H9 (cell line): ENCODE results near the gene PELI3. TPM values are rescaled to one million over a fixed set of nuclear protein-coding genes. Genes with fewer than 3 reads are reported as not detected.

Experiments used
- DNase-seq: peaks from one replicate; pipeline ENCODE4 v3.0.0-alpha.2; 2017
- H2AFZ ChIP-seq: one replicate; pipeline ENCODE4 v1.6.1; 2013; ENCODE audit warnings: mild to moderate bottlenecking, low read length, control low read depth, moderate library complexity
- H2AK5ac ChIP-seq: 2 replicates; pipeline ENCODE4 v1.6.1; 2013; ENCODE audit warnings: low read length, control low read depth, mixed read lengths; ENCODE audit not compliant: insufficient read length
- H2BK120ac ChIP-seq: one replicate; pipeline ENCODE4 v1.6.1; 2013; ENCODE audit warnings: low read depth, mild to moderate bottlenecking, low read length, control low read depth, inconsistent platforms; ENCODE audit not compliant: poor library complexity, severe bottlenecking
- H2BK12ac ChIP-seq: 2 replicates; pipeline ENCODE4 v1.6.1; 2013; ENCODE audit warnings: low read length, control low read depth, mixed read lengths, low read depth; ENCODE audit not compliant: insufficient read length
- H2BK15ac ChIP-seq: 2 replicates; pipeline ENCODE4 v1.6.1; 2013; ENCODE audit warnings: low read depth, low read length, control low read depth
- H2BK20ac ChIP-seq: one replicate; pipeline ENCODE4 v1.6.1; 2013; ENCODE audit warnings: low read depth, mild to moderate bottlenecking, low read length, control low read depth, inconsistent platforms; ENCODE audit not compliant: poor library complexity, severe bottlenecking
- H2BK5ac ChIP-seq: 2 replicates; pipeline ENCODE4 v1.6.1; 2013; ENCODE audit warnings: low read length, control low read depth, mixed read lengths; ENCODE audit not compliant: insufficient read length
- H3K14ac ChIP-seq: 2 replicates; pipeline ENCODE4 v1.6.1; 2013; ENCODE audit warnings: low read length, control low read depth; ENCODE audit not compliant: insufficient read depth
- H3K18ac ChIP-seq: 2 replicates; pipeline ENCODE4 v1.6.1; 2013; ENCODE audit warnings: low read depth, mild to moderate bottlenecking, mixed read lengths, low read length, control low read depth; ENCODE audit not compliant: insufficient read length
- H3K23ac ChIP-seq: 2 replicates; pipeline ENCODE4 v1.6.1; 2013; ENCODE audit warnings: low read length, control low read depth, mixed read lengths, low read depth; ENCODE audit not compliant: insufficient read length
- H3K23me2 ChIP-seq: 2 replicates; pipeline ENCODE4 v1.6.1; 2013; ENCODE audit warnings: low read depth, mild to moderate bottlenecking, mixed read lengths, low read length, control low read depth; ENCODE audit not compliant: insufficient read length, poor library complexity, severe bottlenecking
- H3K27ac ChIP-seq: 2 replicates; pipeline ENCODE4 v1.5.1; 2013; ENCODE audit warnings: low read length, control low read depth, mixed read lengths, low read depth; ENCODE audit not compliant: insufficient read length
- H3K27me3 ChIP-seq: 2 replicates; pipeline ENCODE4 v1.6.1; 2013; ENCODE audit warnings: low read length, control low read depth, inconsistent platforms; ENCODE audit not compliant: insufficient read depth
- H3K4ac ChIP-seq: 2 replicates; pipeline ENCODE4 v1.6.1; 2013; ENCODE audit warnings: low read depth, mild to moderate bottlenecking, control low read depth, inconsistent platforms, low read length, moderate library complexity
- H3K4me1 ChIP-seq: 2 replicates; pipeline ENCODE4 v1.6.1; 2013; ENCODE audit warnings: low read length, control low read depth, inconsistent platforms; ENCODE audit not compliant: insufficient read depth
- H3K4me2 ChIP-seq: 2 replicates; pipeline ENCODE4 v1.6.1; 2013; ENCODE audit warnings: low read length, control low read depth, mixed read lengths; ENCODE audit not compliant: insufficient read length, insufficient read depth
- H3K56ac ChIP-seq: 2 replicates; pipeline ENCODE4 v1.6.1; 2013; ENCODE audit warnings: low read depth, mild to moderate bottlenecking, mixed read lengths, low read length, control low read depth; ENCODE audit not compliant: insufficient read length
- H3K79me1 ChIP-seq: 2 replicates; pipeline ENCODE4 v1.6.1; 2013; ENCODE audit warnings: low read depth, mild to moderate bottlenecking, moderate library complexity, low read length, control low read depth, inconsistent platforms; ENCODE audit not compliant: insufficient read depth, poor library complexity, severe bottlenecking
- H3K79me2 ChIP-seq: 2 replicates; pipeline ENCODE4 v1.6.1; 2013; ENCODE audit warnings: low read length, control low read depth, inconsistent platforms; ENCODE audit not compliant: insufficient read depth
- H3K9ac ChIP-seq: 2 replicates; pipeline ENCODE4 v1.6.1; 2013; ENCODE audit warnings: low read length, control low read depth, mixed read lengths; ENCODE audit not compliant: insufficient read length; ENCODE audit errors: extremely low read depth
- H3K9me3 ChIP-seq: one replicate; pipeline ENCODE4 v1.6.1; 2013; ENCODE audit warnings: low read depth, low read length, inconsistent platforms; ENCODE audit not compliant: control insufficient read depth
- H3T11ph ChIP-seq: one replicate; pipeline ENCODE4 v1.6.1; 2013; ENCODE audit warnings: mild to moderate bottlenecking, low read length, control low read depth, inconsistent platforms
- H4K20me1 ChIP-seq: one replicate; pipeline ENCODE4 v1.6.1; 2013; ENCODE audit not compliant: control insufficient read depth, insufficient read length, insufficient read depth
- H4K5ac ChIP-seq: 2 replicates; pipeline ENCODE4 v1.6.1; 2013; ENCODE audit warnings: low read depth, mild to moderate bottlenecking, mixed read lengths, low read length, control low read depth; ENCODE audit not compliant: insufficient read length
- H4K8ac ChIP-seq: replicated peaks from 2 replicates; pipeline ENCODE4 v1.6.1; 2013; ENCODE audit warnings: low read length, control low read depth, mixed read lengths, low read depth; ENCODE audit not compliant: insufficient read length
- H4K91ac ChIP-seq: 2 replicates; pipeline ENCODE4 v1.6.1; 2013; ENCODE audit warnings: low read depth, mild to moderate bottlenecking, moderate library complexity, mixed read lengths, low read length, control low read depth; ENCODE audit not compliant: insufficient read length
- H3K27ac Mint-ChIP-seq, 3 experiments: 2 replicates in 2 of 3; 3 replicates in 1 of 3; pipeline ENCODE4 v1.8.0; 2020 to 2021; ENCODE audit warnings: mixed read lengths in 3 of 3, mild to moderate bottlenecking in 1 of 3, moderate library complexity in 1 of 3
- H3K27me3 Mint-ChIP-seq: 2 replicates; pipeline ENCODE4 v1.8.0; 2021; ENCODE audit warnings: low read depth, mild to moderate bottlenecking, moderate library complexity, mixed read lengths
- H3K36me3 Mint-ChIP-seq, 3 experiments: 2 replicates in 2 of 3; 3 replicates in 1 of 3; pipeline ENCODE4 v1.8.0; 2020 to 2021; ENCODE audit warnings: low read depth in 3 of 3, mixed read lengths in 3 of 3; ENCODE audit not compliant: insufficient read depth in 1 of 3
- H3K4me1 Mint-ChIP-seq, 2 experiments: 2 replicates each; pipeline ENCODE4 v1.8.0; 2020; ENCODE audit warnings: mixed read lengths in 2 of 2
- H3K4me3 Mint-ChIP-seq, 2 experiments: 2 replicates in 1 of 2; 3 replicates in 1 of 2; pipeline ENCODE4 v1.8.0; 2020 to 2021; ENCODE audit warnings: mild to moderate bottlenecking in 2 of 2, mixed read lengths in 2 of 2, moderate library complexity in 1 of 2
- H3K9me3 Mint-ChIP-seq, 2 experiments: 2 replicates in 1 of 2; 3 replicates in 1 of 2; pipeline ENCODE4 v1.8.0; 2020; ENCODE audit warnings: mild to moderate bottlenecking in 2 of 2, mixed read lengths in 2 of 2, moderate library complexity in 1 of 2
- WGBS: extraction: QIAGEN DNeasy Blood & Tissue Kit; methylation state at CpG from one replicate; pipeline ENCODE4 v1.1.7; 2013; ENCODE audit warnings: missing lambda C conversion rate, low lambda C conversion rate, mixed read lengths; ENCODE audit not compliant: insufficient read length; ENCODE audit errors: extremely low coverage; 5-methylcytosine and 5-hydroxymethylcytosine counted together
- total RNA-seq: library from RNA; stranded (reverse); gene quantifications from 2 replicates; pipeline ENCODE4 v1.2.1, GENCODE V29; 2021
- TF ChIP-seq, protein P1 (sequence below): fragments of 200-600 bp; sonication (generic); conservative IDR thresholded peaks from 3 replicates; pipeline ENCODE4 v1.8.0; 2021; ENCODE audit warnings: antibody characterized with exemption, mild to moderate bottlenecking

PELI3 gene
- total RNA-seq, 1 experiment from 2014 or later: 10.3 TPM

DNA sequence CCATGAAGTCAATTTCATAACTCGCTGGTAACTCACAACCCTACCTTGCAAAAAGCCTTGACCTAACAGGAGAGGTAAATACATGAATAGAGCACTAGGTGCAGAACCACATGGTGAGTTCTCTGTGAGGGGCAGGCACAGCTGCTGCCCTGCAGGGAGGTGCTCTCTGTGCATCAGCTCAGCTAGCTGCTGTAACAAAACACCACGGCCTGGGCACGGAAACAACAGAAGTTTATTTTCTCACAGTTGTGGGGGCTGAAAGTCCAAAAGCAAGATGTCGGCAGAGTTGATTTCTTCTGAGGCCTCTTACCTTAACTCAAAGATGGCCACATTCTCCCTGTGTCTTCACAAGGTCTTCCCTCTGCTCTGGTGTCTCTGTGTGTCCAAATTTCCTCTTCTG is 15.0 kb upstream of the PELI3 start:
- Histone ChIP-seq H3K79me1 (no peaks in the 10 kb centered on the region), H3K9me3 (peaks cover 7% of the 10 kb centered on the region), H2BK5ac (no peak overlapping the region), H3K23ac (peak overlapping the region; percentile 79), H3K18ac (no peak overlapping the region), H4K8ac (no peak overlapping the region), H2BK15ac (no peak overlapping the region), H3K79me2 (no peaks in the 10 kb centered on the region), H2BK120ac (no peak overlapping the region), H3K23me2 (no peaks in the 10 kb centered on the region), H3K4me2 (no peak overlapping the region), H2BK20ac (no peak overlapping the region), H3K27ac (no peak overlapping the region), H3K4me1 (no peaks in the 10 kb centered on the region), H3K9ac (no peak overlapping the region), H3T11ph (no peak overlapping the region), H4K5ac (no peak overlapping the region), H2AK5ac (no peak overlapping the region), H2AFZ (no peak overlapping the region), H3K14ac (no peak overlapping the region), H4K20me1 (no peaks in the 10 kb centered on the region), H3K4ac (no peak overlapping the region), H2BK12ac (no peak overlapping the region), H4K91ac (no peak overlapping the region), H3K27me3 (no peaks in the 10 kb centered on the region), H3K56ac (no peak overlapping the region)
- peaks cover 12% of the 10 kb centered on the region for H3K27me3 Mint-ChIP-seq
- H3K27ac Mint-ChIP-seq: no peak overlapping the region
- H3K9me3 Mint-ChIP-seq: peaks cover 0 to 6% of the 10 kb centered on the region in 2 experiments; a peak in 1 of 5 replicates
- WGBS: no CpG with 5 or more reads among the region's 4 CpGs
- H3K36me3 Mint-ChIP-seq: peaks cover 0 to 5% (median 0%) of the 10 kb centered on the region in 3 experiments; a peak in 2 of 7 replicates
- DNase-seq: no peak
- H3K4me1 Mint-ChIP-seq: peaks cover 15 to 30% of the 10 kb centered on the region in 2 experiments
- TF ChIP-seq, protein P1, sequence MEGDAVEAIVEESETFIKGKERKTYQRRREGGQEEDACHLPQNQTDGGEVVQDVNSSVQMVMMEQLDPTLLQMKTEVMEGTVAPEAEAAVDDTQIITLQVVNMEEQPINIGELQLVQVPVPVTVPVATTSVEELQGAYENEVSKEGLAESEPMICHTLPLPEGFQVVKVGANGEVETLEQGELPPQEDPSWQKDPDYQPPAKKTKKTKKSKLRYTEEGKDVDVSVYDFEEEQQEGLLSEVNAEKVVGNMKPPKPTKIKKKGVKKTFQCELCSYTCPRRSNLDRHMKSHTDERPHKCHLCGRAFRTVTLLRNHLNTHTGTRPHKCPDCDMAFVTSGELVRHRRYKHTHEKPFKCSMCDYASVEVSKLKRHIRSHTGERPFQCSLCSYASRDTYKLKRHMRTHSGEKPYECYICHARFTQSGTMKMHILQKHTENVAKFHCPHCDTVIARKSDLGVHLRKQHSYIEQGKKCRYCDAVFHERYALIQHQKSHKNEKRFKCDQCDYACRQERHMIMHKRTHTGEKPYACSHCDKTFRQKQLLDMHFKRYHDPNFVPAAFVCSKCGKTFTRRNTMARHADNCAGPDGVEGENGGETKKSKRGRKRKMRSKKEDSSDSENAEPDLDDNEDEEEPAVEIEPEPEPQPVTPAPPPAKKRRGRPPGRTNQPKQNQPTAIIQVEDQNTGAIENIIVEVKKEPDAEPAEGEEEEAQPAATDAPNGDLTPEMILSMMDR: no peak
- no peak overlapping the region for H3K4me3 Mint-ChIP-seq
